ENCODE results near the gene DISC1.

DNA sequence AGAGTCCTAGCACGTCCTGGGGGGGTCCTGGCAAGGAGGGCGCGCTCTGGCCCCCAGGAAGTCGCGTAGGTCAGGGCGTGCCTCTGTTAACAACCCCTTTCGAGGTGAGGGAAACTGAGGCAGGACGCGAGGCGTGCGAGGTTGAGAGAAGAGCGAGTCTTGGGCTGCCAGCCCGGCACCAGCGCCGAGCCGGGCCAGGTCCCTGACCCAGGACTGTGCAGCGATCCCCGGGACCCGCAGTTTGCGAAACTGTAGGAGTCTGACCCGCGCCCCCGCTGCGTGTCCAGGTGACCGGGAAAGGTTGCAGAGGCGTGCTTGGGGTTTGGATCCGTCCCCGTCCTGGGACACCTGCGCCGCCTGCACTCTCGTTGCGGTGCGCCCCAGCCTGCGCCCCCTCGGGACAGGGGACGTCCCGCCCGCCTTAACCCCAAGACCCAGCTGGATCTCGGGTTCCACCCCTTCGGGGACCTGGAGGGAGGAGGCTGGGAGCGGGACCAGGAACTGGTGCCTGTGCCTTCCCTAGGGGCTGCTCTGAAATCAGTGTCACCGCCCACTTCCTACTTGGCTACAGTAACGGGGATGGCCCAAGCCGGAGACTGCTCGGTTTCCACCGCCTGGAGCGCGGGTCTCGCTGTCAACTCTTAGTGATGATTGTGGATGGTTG is 493 bp downstream of the DISC1 start:
- TF ChIP-seq EZH2 (IDR thresholded peaks at IDR 0.05; ENCODE audit: borderline replicate concordance, low read length): peak; percentile 64
- TF ChIP-seq, protein P1, sequence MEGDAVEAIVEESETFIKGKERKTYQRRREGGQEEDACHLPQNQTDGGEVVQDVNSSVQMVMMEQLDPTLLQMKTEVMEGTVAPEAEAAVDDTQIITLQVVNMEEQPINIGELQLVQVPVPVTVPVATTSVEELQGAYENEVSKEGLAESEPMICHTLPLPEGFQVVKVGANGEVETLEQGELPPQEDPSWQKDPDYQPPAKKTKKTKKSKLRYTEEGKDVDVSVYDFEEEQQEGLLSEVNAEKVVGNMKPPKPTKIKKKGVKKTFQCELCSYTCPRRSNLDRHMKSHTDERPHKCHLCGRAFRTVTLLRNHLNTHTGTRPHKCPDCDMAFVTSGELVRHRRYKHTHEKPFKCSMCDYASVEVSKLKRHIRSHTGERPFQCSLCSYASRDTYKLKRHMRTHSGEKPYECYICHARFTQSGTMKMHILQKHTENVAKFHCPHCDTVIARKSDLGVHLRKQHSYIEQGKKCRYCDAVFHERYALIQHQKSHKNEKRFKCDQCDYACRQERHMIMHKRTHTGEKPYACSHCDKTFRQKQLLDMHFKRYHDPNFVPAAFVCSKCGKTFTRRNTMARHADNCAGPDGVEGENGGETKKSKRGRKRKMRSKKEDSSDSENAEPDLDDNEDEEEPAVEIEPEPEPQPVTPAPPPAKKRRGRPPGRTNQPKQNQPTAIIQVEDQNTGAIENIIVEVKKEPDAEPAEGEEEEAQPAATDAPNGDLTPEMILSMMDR (conservative IDR thresholded peaks at IDR 0.05 in 1 of 2, IDR thresholded peaks at IDR 0.05 in 1 of 2; ENCODE audit: extremely low read depth in 1 of 2, insufficient read depth in 1 of 2, low read depth in 1 of 2, low read length in 2 of 2): no peak
